ENCODE measurements around the gene KCNT1. TPM values are rescaled to one million over a fixed set of nuclear protein-coding genes. Genes with fewer than 3 reads are reported as not detected.

The KCNT1 gene
- polyA plus RNA-seq, 1 donor (not counting 4 experiments of a cell fraction or from before 2014, with no cell fraction given): not detected

DNA sequence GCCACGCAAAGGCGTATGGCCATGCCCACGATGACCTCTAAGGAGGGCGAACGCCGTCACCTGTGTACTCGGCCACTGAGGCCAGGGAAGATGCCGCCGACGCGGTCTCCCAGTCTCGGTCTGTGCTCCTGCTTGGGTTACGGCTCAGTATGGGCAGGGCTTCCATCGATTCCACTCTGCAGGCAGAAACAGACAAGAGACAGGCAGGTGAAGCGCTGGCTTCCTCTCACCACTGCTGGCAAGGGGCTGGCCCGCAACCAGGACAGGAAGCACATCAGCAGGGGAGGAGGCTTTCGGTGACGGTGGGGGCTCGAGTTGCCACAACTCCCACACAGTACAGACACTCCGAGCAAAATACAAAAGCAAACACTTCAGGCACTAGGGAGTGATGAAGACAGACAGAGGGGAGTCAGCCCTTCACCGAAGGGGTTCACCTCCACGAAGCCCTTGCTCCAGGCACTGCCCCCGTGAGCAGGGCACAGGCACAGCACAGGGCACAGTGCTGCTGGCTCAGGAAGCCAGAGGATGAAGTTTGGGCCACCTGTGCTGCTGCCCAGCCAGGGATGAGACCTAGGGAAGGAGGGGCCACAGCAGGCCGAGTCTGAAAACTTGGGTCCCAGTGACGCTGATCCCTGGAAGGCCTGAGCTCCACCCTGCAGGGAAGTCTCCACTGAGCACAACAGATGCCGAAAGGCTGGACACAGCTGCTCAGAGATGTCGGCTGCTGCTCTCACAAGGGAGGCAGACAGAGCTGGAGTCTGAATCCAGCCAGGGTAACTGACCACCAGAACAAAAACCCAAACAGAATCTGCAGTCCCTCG lies 114.1 kb downstream of the KCNT1 start:
- Histone ChIP-seq H3K9me3 (ENCODE audit: control insufficient read depth, low read depth, low read length) (no peaks in the 10 kb centered on the region), H3K9ac (ENCODE audit: control insufficient read depth, extremely low read depth, insufficient read depth, low read length) (no peak overlapping the region), H3K9me1 (ENCODE audit: control insufficient read depth, extremely low read depth, insufficient read depth, low read length) (no peaks in the 10 kb centered on the region), H3K79me2 (ENCODE audit: control insufficient read depth, insufficient read depth, low read length) (no peaks in the 10 kb centered on the region), H3K4me1 (ENCODE audit: control insufficient read depth, extremely low read depth, insufficient read depth, low read length) (no peaks in the 10 kb centered on the region), H3K36me3 (ENCODE audit: control insufficient read depth in 2 of 2, extremely low read depth in 1 of 2, insufficient read depth in 2 of 2, low read length in 2 of 2) (peaks cover 20 to 23% of the 10 kb centered on the region in 2 experiments), H2AFZ (ENCODE audit: control insufficient read depth, low read length) (no peak overlapping the region), H3K4me2 (ENCODE audit: control insufficient read depth, extremely low read depth, insufficient read depth, low read depth, low read length) (no peak overlapping the region), H3K27me3 (ENCODE audit: control insufficient read depth, extremely low read depth, insufficient read depth, low read length) (no peaks in the 10 kb centered on the region), H4K20me1 (ENCODE audit: control insufficient read depth, extremely low read depth, insufficient read depth, low read length) (no peaks in the 10 kb centered on the region), H3K4me3 (ENCODE audit: control insufficient read depth in 2 of 3, extremely low read depth in 1 of 3, insufficient read depth in 2 of 3, low read depth in 1 of 3, low read length in 3 of 3) (no peak overlapping the region), H3K27ac (ENCODE audit: control insufficient read depth, insufficient read depth, low read length) (no peak overlapping the region)
- dilution Hi-C loops (cut with MboI; ENCODE audit: extremely low pct_ligation_motif_present, low sequenced_read_pairs): no loop called here
- DNase-seq (ENCODE audit: low read depth, low spot score) (no peak), FAIRE-seq (no peak)
- no peak for TF ChIP-seq EZH2 (IDR thresholded peaks at IDR 0.05; ENCODE audit: low read length)
- TF ChIP-seq, protein P1, sequence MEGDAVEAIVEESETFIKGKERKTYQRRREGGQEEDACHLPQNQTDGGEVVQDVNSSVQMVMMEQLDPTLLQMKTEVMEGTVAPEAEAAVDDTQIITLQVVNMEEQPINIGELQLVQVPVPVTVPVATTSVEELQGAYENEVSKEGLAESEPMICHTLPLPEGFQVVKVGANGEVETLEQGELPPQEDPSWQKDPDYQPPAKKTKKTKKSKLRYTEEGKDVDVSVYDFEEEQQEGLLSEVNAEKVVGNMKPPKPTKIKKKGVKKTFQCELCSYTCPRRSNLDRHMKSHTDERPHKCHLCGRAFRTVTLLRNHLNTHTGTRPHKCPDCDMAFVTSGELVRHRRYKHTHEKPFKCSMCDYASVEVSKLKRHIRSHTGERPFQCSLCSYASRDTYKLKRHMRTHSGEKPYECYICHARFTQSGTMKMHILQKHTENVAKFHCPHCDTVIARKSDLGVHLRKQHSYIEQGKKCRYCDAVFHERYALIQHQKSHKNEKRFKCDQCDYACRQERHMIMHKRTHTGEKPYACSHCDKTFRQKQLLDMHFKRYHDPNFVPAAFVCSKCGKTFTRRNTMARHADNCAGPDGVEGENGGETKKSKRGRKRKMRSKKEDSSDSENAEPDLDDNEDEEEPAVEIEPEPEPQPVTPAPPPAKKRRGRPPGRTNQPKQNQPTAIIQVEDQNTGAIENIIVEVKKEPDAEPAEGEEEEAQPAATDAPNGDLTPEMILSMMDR (optimal IDR thresholded peaks at IDR 0.05 in 1 of 3, IDR thresholded peaks at IDR 0.05 in 1 of 3, conservative IDR thresholded peaks at IDR 0.05 in 1 of 3; ENCODE audit: extremely low read depth in 1 of 3, insufficient read depth in 2 of 3, low read length in 3 of 3): no peak

DNA sequence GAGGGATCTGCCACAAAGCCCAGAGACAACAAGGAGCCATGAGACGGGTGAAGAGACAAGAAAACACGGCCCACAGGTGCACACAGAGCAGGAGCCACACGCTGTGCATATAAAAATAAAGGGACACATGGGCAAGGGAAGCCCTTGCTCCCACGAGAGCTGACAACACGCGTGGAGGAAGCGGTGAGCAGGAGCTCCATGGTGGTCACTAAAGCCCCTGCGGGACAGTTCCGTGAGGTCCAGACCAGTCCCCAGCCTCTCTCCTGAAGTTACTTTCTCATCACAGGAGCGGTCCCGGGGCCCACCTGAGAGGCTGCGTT lies 114.6 kb downstream of the KCNT1 start:
- DNase-seq (ENCODE audit: low read depth, low spot score) (no peak), FAIRE-seq (no peak)
- Histone ChIP-seq H3K27me3 (ENCODE audit: control insufficient read depth, extremely low read depth, insufficient read depth, low read length) (no peaks in the 10 kb centered on the region), H3K9me3 (ENCODE audit: control insufficient read depth, low read depth, low read length) (no peaks in the 10 kb centered on the region), H3K9me1 (ENCODE audit: control insufficient read depth, extremely low read depth, insufficient read depth, low read length) (no peaks in the 10 kb centered on the region), H3K4me1 (ENCODE audit: control insufficient read depth, extremely low read depth, insufficient read depth, low read length) (no peaks in the 10 kb centered on the region), H3K36me3 (ENCODE audit: control insufficient read depth in 2 of 2, extremely low read depth in 1 of 2, insufficient read depth in 2 of 2, low read length in 2 of 2) (peaks cover 21 to 22% of the 10 kb centered on the region in 2 experiments), H4K20me1 (ENCODE audit: control insufficient read depth, extremely low read depth, insufficient read depth, low read length) (no peaks in the 10 kb centered on the region), H3K9ac (ENCODE audit: control insufficient read depth, extremely low read depth, insufficient read depth, low read length) (no peak overlapping the region), H3K27ac (ENCODE audit: control insufficient read depth, insufficient read depth, low read length) (no peak overlapping the region), H3K79me2 (ENCODE audit: control insufficient read depth, insufficient read depth, low read length) (no peaks in the 10 kb centered on the region), H3K4me3 (ENCODE audit: control insufficient read depth in 2 of 3, extremely low read depth in 1 of 3, insufficient read depth in 2 of 3, low read depth in 1 of 3, low read length in 3 of 3) (no peak overlapping the region), H3K4me2 (ENCODE audit: control insufficient read depth, extremely low read depth, insufficient read depth, low read depth, low read length) (no peak overlapping the region), H2AFZ (ENCODE audit: control insufficient read depth, low read length) (no peak overlapping the region)
- no peak for TF ChIP-seq EZH2 (IDR thresholded peaks at IDR 0.05; ENCODE audit: low read length)
- TF ChIP-seq, protein P1 (optimal IDR thresholded peaks at IDR 0.05 in 1 of 3, IDR thresholded peaks at IDR 0.05 in 1 of 3, conservative IDR thresholded peaks at IDR 0.05 in 1 of 3; ENCODE audit: extremely low read depth in 1 of 3, insufficient read depth in 2 of 3, low read length in 3 of 3): no peak
- dilution Hi-C loops (cut with MboI; ENCODE audit: extremely low pct_ligation_motif_present, low sequenced_read_pairs): no loop called here

Measured in keratinocyte (primary cell).